ENCODE results near the gene GSDME. TPM values are rescaled to one million over a fixed set of nuclear protein-coding genes. Genes with fewer than 3 reads are reported as not detected.

Gene GSDME
- total RNA-seq (1 to 10 TPM; 3.7 to 3.9 TPM), polyA plus RNA-seq (0.26 TPM)

DNA sequence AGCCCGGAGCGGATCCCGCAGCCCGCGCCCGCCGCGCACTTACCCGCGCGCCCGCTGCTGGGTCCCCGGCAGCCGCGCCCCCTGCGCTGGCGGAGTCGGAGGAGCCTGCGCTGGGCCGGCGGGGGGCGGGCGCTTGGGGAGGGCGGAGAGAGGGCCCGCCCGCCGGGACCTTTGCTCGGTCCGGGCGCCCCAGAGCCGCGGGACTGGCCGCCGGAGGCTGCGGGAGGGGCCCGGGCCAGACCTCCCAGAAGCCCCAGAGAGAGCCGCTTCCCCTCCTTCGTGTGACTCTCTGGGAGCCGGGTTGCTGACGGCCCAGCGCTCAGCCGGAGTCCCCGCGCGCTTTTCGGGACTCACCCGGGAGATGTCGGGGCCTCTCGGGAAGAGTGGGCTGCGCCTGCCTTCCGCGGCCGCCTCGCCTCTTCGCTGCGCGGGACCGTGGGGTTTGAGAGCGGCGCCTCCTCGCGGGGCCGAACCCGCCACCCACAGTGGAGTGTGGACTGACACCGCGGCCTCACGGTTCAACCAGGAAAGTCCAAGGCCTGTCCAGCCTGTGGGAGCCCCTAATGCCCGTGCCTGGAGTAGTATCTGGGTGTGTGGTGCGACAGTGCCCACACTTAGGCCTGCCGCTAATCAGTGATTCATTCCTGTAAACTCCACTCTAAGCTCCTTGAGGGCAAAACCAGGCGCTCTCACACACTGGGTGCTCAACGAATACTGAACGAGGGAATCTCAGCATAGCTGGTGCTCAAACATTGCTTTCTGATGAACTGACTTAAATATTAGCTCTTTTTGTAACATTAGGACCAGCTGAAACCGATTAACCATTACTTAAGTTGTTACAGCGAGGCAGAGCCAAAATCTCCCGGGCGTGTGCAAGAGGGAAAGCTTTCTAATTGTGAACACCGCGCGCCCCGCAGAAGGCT, at the start of gene GSDME:
TSS of gene GSDME (minus strand) at position 112 of the 923 bp plus-strand sequence. CDS start 7,690 bp downstream, outside the sequence.
- H3K9me3 ChIP-seq (ENCODE audit: low read length): no peaks in the 10 kb centered on the region
- H3K27me3 ChIP-seq (ENCODE audit: insufficient read depth, low read length, poor library complexity, severe bottlenecking): peaks cover 31% of the 10 kb centered on the region
- DNase-seq: peak in 3 of 5 donors; percentile 4 to 16 (median 4)
- POLR2A ChIA-PET: no interaction called here
- H3K4me1 Mint-ChIP-seq: peaks cover 18 to 27% (median 22%) of the 10 kb centered on the region in 3 donors
- H3K4me3 ChIP-seq (ENCODE audit: low read length): peak within 1 kb of the TSS; percentile 30
- H3K4me3 Mint-ChIP-seq: peak within 1 kb of the TSS; percentile 74 to 90 (median 80)
- no peak within 1 kb of the TSS for H3K27ac ChIP-seq (ENCODE audit: low read depth, low read length)
- peak within 1 kb of the TSS in 3 of 8 donors; percentile 23 to 39 (median 35) for H3K27ac Mint-ChIP-seq
- no peaks in the 10 kb centered on the region for H3K36me3 Mint-ChIP-seq
- CTCF ChIA-PET: no interaction called here
- peaks cover 0 to 4% (median 0%) of the 10 kb centered on the region in 5 donors for H3K9me3 Mint-ChIP-seq
- H3K27me3 Mint-ChIP-seq: peaks cover 54 to 76% of the 10 kb centered on the region in 2 donors
- H3K36me3 ChIP-seq (ENCODE audit: insufficient read depth, low read length): no peaks in the 10 kb centered on the region
- peaks cover 10% of the 10 kb centered on the region for H3K4me1 ChIP-seq (ENCODE audit: insufficient read depth, low read length)

DNA sequence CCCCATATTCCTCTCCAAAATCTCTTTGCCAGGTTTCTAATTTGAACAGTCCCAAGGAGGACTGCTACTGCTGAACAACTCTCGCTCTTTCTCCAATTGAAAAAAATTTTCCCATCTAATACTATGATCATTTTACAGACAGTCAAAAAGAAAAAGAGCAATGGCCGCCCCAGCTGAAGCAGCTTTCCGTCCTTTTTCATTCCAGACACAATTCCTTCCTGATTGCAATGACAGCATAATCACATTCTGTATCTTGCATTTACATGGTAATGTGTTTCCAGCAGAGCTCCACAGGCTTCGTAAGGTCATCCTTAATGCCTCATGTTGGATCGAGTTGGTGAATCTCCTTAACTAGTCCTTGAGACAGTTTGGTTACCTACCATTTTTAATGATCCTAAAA, 45.0 kb upstream of the GSDME start:
- Mint-ChIP-seq H3K36me3 (peaks cover 40 to 84% (median 42%) of the 10 kb centered on the region in 3 donors), H3K27ac (no peak overlapping the region), H3K4me1 (peaks cover 4 to 6% (median 4%) of the 10 kb centered on the region in 3 donors), H3K9me3 (no peaks in the 10 kb centered on the region), H3K4me3 (no peak overlapping the region), H3K27me3 (no peaks in the 10 kb centered on the region)
- CTCF ChIA-PET: interaction anchor here (3.7 kb wide), 1 partner anchor 10 kb away, joined by 26 read pairs; no protein-coding TSS in a partner anchor
- no peak overlapping the region for H3K27ac ChIP-seq (ENCODE audit: low read depth, low read length)
- POLR2A ChIA-PET: no interaction called here
- DNase-seq: no peak
- H3K4me1 ChIP-seq (ENCODE audit: insufficient read depth, low read length): no peaks in the 10 kb centered on the region
- H3K9me3 ChIP-seq (ENCODE audit: low read length): no peaks in the 10 kb centered on the region
- H3K36me3 ChIP-seq (ENCODE audit: insufficient read depth, low read length): peaks cover 28% of the 10 kb centered on the region
- H3K4me3 ChIP-seq (ENCODE audit: low read length): no peak overlapping the region
- no peaks in the 10 kb centered on the region for H3K27me3 ChIP-seq (ENCODE audit: insufficient read depth, low read length, poor library complexity, severe bottlenecking)

DNA sequence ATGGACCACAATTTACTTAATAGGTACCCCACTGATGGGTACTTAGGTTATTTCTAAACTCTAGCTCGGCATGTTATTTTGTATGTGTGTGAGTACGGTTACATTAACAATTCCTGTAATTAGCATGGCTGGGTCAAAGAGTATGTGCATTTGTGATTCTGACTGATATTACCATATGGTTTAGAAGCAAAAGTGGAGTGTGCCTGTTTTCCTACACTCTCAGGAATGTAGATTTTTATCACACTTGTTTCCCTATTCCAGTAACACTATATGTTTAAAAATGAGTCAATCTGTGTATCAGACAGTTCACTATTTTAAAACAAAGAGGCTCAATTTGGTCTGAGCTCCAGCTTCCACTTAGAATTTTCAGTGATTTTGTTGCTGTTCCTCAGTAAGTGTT, 44.6 kb upstream of the GSDME start:
- Histone ChIP-seq H3K36me3 (ENCODE audit: insufficient read depth, low read length) (peaks cover 28% of the 10 kb centered on the region), H3K9me3 (ENCODE audit: low read length) (no peaks in the 10 kb centered on the region), H3K4me3 (ENCODE audit: low read length) (no peak overlapping the region), H3K27me3 (ENCODE audit: insufficient read depth, low read length, poor library complexity, severe bottlenecking) (no peaks in the 10 kb centered on the region), H3K4me1 (ENCODE audit: insufficient read depth, low read length) (no peaks in the 10 kb centered on the region), H3K27ac (ENCODE audit: low read depth, low read length) (no peak overlapping the region)
- Mint-ChIP-seq H3K9me3 (no peaks in the 10 kb centered on the region), H3K27me3 (no peaks in the 10 kb centered on the region), H3K27ac (no peak overlapping the region), H3K4me3 (no peak overlapping the region), H3K4me1 (peaks cover 4 to 6% (median 4%) of the 10 kb centered on the region in 3 donors), H3K36me3 (peaks cover 40 to 85% (median 41%) of the 10 kb centered on the region in 3 donors)
- CTCF ChIA-PET: interaction anchor here (3.7 kb wide), 1 partner anchor 10 kb away, joined by 26 read pairs; no protein-coding TSS in a partner anchor
- POLR2A ChIA-PET: no interaction called here
- no peak for DNase-seq

DNA sequence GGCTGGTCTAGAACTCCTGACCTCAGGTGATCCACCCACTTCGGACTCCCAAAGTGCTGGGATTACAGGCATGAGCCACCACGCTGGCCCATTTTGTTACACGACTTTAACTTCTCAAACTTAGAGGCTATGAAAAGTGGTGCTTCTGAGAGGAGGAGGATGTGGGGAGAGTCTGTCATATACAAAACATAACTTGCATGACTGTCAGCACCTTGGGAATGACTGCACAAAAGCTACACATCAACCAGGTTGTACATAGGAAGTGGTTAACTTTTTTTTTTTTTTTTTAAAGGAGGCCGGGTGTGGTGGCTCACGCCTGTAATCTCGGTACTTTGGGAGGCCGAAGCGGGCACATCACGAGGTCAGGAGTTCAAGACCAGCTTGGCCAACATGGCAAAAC, 43.4 kb upstream of the GSDME start:
- no peaks in the 10 kb centered on the region for H3K27me3 Mint-ChIP-seq
- H3K27ac Mint-ChIP-seq: peak overlapping the region in 1 of 8 donors; percentile 43
- Histone ChIP-seq H3K9me3 (ENCODE audit: low read length) (no peaks in the 10 kb centered on the region), H3K4me3 (ENCODE audit: low read length) (no peak overlapping the region), H3K4me1 (ENCODE audit: insufficient read depth, low read length) (no peaks in the 10 kb centered on the region), H3K27me3 (ENCODE audit: insufficient read depth, low read length, poor library complexity, severe bottlenecking) (no peaks in the 10 kb centered on the region), H3K27ac (ENCODE audit: low read depth, low read length) (no peak overlapping the region), H3K36me3 (ENCODE audit: insufficient read depth, low read length) (peaks cover 28% of the 10 kb centered on the region)
- peaks cover 36 to 84% (median 42%) of the 10 kb centered on the region in 3 donors for H3K36me3 Mint-ChIP-seq
- no peak for DNase-seq
- peaks cover 5 to 9% (median 7%) of the 10 kb centered on the region in 3 donors for H3K4me1 Mint-ChIP-seq
- H3K4me3 Mint-ChIP-seq: no peak overlapping the region
- POLR2A ChIA-PET: no interaction called here
- CTCF ChIA-PET: interaction anchor here (1.0 to 3.7 kb wide), 2 partner anchors 11 to 293 kb away, joined by 4 to 26 read pairs; no protein-coding TSS in a partner anchor
- no peaks in the 10 kb centered on the region for H3K9me3 Mint-ChIP-seq

DNA sequence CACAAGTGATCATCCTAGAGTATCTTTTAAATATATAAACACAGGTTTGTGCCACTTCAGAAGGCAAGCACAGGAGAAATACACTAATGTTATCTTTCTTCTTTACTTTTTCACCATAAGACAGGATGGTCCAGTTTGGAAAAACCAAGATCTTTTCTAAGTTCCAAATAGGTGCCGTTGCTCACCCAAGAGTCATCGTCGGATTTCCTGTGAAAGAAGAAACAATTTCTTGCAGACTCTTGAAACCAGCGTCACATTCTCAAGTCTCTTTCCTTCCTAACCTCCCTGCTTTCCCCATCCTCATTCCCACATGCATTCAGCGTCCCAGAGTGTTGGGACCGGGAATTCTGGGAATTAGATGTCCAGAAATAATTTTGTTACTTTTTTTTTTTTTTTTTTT, 42.8 kb upstream of the GSDME start:
- H3K27ac ChIP-seq (ENCODE audit: low read depth, low read length): no peak overlapping the region
- no peak overlapping the region for H3K4me3 ChIP-seq (ENCODE audit: low read length)
- DNase-seq: no peak
- H3K4me1 Mint-ChIP-seq: peaks cover 6 to 15% (median 12%) of the 10 kb centered on the region in 3 donors
- H3K9me3 Mint-ChIP-seq: no peaks in the 10 kb centered on the region
- H3K27ac Mint-ChIP-seq: no peak overlapping the region
- no peak overlapping the region for H3K4me3 Mint-ChIP-seq
- no peaks in the 10 kb centered on the region for H3K27me3 Mint-ChIP-seq
- no peaks in the 10 kb centered on the region for H3K4me1 ChIP-seq (ENCODE audit: insufficient read depth, low read length)
- no peaks in the 10 kb centered on the region for H3K9me3 ChIP-seq (ENCODE audit: low read length)
- ChIA-PET POLR2A (no interaction called here), CTCF (interaction anchor here (3.7 kb wide), 1 partner anchor 12 kb away, joined by 26 read pairs; no protein-coding TSS in a partner anchor)
- peaks cover 36 to 79% (median 43%) of the 10 kb centered on the region in 3 donors for H3K36me3 Mint-ChIP-seq
- H3K27me3 ChIP-seq (ENCODE audit: insufficient read depth, low read length, poor library complexity, severe bottlenecking): no peaks in the 10 kb centered on the region
- peaks cover 28% of the 10 kb centered on the region for H3K36me3 ChIP-seq (ENCODE audit: insufficient read depth, low read length)

DNA sequence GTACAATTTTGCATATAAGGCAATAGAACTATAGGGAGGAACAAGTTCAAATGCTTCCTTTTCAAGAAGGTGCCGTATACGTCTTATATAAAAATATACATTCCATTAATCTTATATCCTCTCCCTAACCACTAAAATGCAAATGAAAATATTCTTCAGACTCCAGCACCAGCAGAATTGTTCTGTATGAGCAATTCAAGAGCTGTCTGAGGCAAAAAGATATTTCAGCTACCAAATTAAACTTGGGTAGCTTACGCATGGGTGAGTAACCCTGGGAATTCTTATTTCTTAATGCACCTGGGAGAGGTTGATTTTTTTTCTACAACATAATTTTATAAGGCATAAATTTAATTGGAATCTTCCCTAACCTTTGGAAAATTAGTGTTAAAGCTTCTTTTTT, 42.2 kb upstream of the GSDME start:
- peaks cover 36 to 75% (median 40%) of the 10 kb centered on the region in 3 donors for H3K36me3 Mint-ChIP-seq

DNA sequence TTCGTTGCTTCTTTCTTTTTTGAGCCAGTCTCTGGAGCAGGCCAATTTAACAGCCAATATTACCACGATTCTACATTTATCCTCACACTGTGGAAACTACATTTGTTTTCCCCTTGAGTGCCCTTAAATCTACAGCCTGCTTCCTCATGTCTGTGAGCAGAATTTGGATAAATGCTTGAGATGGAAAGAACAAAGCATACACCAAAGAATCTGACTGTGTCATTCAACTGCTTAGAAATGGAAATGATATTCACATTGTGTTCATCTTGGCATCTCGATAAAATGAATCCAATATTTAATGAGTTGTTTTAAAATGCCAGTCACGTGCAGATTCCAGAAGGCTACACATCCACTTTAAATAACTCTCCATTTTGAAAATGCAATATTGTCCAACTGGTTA, 41.0 kb upstream of the GSDME start:
- peaks cover 18 to 27% (median 27%) of the 10 kb centered on the region in 3 donors for H3K4me1 Mint-ChIP-seq
- peaks cover 21% of the 10 kb centered on the region for H3K36me3 ChIP-seq (ENCODE audit: insufficient read depth, low read length)

More for the DNA sequence above, 42.2 kb upstream of the GSDME start:
- Mint-ChIP-seq H3K9me3 (no peaks in the 10 kb centered on the region), H3K27ac (no peak overlapping the region), H3K4me1 (peaks cover 11 to 20% (median 18%) of the 10 kb centered on the region in 3 donors), H3K4me3 (no peak overlapping the region), H3K27me3 (no peaks in the 10 kb centered on the region)
- Histone ChIP-seq H3K9me3 (ENCODE audit: low read length) (no peaks in the 10 kb centered on the region), H3K27ac (ENCODE audit: low read depth, low read length) (no peak overlapping the region), H3K36me3 (ENCODE audit: insufficient read depth, low read length) (peaks cover 28% of the 10 kb centered on the region), H3K27me3 (ENCODE audit: insufficient read depth, low read length, poor library complexity, severe bottlenecking) (no peaks in the 10 kb centered on the region), H3K4me3 (ENCODE audit: low read length) (no peak overlapping the region), H3K4me1 (ENCODE audit: insufficient read depth, low read length) (no peaks in the 10 kb centered on the region)
- ChIA-PET CTCF (interaction anchor here (3.7 kb wide), 1 partner anchor 12 kb away, joined by 26 read pairs; no protein-coding TSS in a partner anchor), POLR2A (no interaction called here)
- DNase-seq: no peak

DNA sequence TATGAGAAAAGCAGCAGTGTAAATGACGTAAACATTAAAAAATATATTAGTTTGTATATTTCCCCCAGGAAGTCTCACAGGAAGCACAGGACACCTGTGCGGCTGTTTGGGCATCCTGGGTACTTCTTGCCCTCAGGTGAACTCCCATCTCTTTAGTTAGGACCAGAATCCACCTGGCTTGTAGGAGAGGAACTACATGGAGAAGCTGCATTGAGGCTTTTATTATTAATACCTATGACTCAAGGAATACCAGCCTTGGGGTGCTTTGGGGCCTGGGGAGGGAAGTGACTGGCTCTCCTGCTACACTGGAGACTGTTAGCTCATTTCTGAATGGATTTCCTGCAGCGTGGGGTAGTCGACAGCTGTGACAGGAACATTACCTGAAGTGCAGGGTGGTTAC, 40.0 kb upstream of the GSDME start:
- Histone ChIP-seq H3K27ac (ENCODE audit: low read depth, low read length) (no peak overlapping the region), H3K27me3 (ENCODE audit: insufficient read depth, low read length, poor library complexity, severe bottlenecking) (no peaks in the 10 kb centered on the region), H3K9me3 (ENCODE audit: low read length) (no peaks in the 10 kb centered on the region), H3K4me3 (ENCODE audit: low read length) (no peak overlapping the region), H3K4me1 (ENCODE audit: insufficient read depth, low read length) (peaks cover 5% of the 10 kb centered on the region), H3K36me3 (ENCODE audit: insufficient read depth, low read length) (peaks cover 15% of the 10 kb centered on the region)
- no peaks in the 10 kb centered on the region for H3K27me3 Mint-ChIP-seq
- no peak for DNase-seq
- H3K27ac Mint-ChIP-seq: no peak overlapping the region
- peaks cover 18 to 27% (median 27%) of the 10 kb centered on the region in 3 donors for H3K4me1 Mint-ChIP-seq
- no peak overlapping the region for H3K4me3 Mint-ChIP-seq
- no peaks in the 10 kb centered on the region for H3K9me3 Mint-ChIP-seq
- POLR2A ChIA-PET: no interaction called here
- H3K36me3 Mint-ChIP-seq: peaks cover 25 to 55% (median 25%) of the 10 kb centered on the region in 3 donors
- CTCF ChIA-PET: interaction anchor here (1.2 kb wide), 1 partner anchor 15 kb away, joined by 7 read pairs; no protein-coding TSS in a partner anchor

More for the DNA sequence above, 41.0 kb upstream of the GSDME start:
- no peak for DNase-seq
- CTCF ChIA-PET: no interaction called here
- H3K27me3 ChIP-seq (ENCODE audit: insufficient read depth, low read length, poor library complexity, severe bottlenecking): no peaks in the 10 kb centered on the region
- peaks cover 5% of the 10 kb centered on the region for H3K4me1 ChIP-seq (ENCODE audit: insufficient read depth, low read length)
- no peak overlapping the region for H3K27ac ChIP-seq (ENCODE audit: low read depth, low read length)
- Mint-ChIP-seq H3K27me3 (no peaks in the 10 kb centered on the region), H3K36me3 (peaks cover 31 to 64% (median 32%) of the 10 kb centered on the region in 3 donors), H3K27ac (no peak overlapping the region), H3K4me3 (no peak overlapping the region), H3K9me3 (no peaks in the 10 kb centered on the region)
- no peaks in the 10 kb centered on the region for H3K9me3 ChIP-seq (ENCODE audit: low read length)
- POLR2A ChIA-PET: no interaction called here
- H3K4me3 ChIP-seq (ENCODE audit: low read length): no peak overlapping the region
